Transverse colon (tissue), 3 donors: Measurements from ENCODE around the gene INAVA.
A peak's percentile ranks its signal among the peaks of the same experiment; 100 is the strongest.

ENCODE experiments used
- CTCF ChIP-seq, 5 experiments: fragments of 200-600 bp in 3 of 5; fragments of 450-650 bp in 2 of 5; sonication (generic) in 3 of 5; IDR thresholded peaks; 1 replicate in 2 of 5; 2 replicates in 3 of 5; pipeline ENCODE4 v1.5.1; 2016 to 2017; ENCODE audit warnings: antibody characterized with exemption in 5 of 5, inconsistent platforms in 3 of 5, mild to moderate bottlenecking in 2 of 5, moderate library complexity in 1 of 5
- POLR2A ChIP-seq: fragments of 450-650 bp; IDR thresholded peaks from one replicate; pipeline ENCODE4 v1.6.1; 2016; ENCODE audit warnings: antibody characterized with exemption, mild to moderate bottlenecking, moderate library complexity

GRCh38 chr1:200893411-200893901 is 1.2 kb upstream of the INAVA start:
- no peak for TF ChIP-seq CTCF (IDR thresholded peaks at IDR 0.05)
- TF ChIP-seq POLR2A, result peak; percentile 33
